ENCODE measurements around the gene ARRDC4. TPM values are rescaled to one million over a fixed set of nuclear protein-coding genes. Genes with fewer than 3 reads are reported as not detected.

ARRDC4 gene
- total RNA-seq, 1 experiment from 2014 or later = 2.1 TPM

GRCh38 chr15:98003518-98003917, 43.0 kb downstream of the ARRDC4 start:
- ChIA-PET CTCF (no interaction called here), POLR2A (ENCODE audit: low non-redundant PET) (no interaction called here)
- H3K4me1 ChIP-seq (ENCODE audit: insufficient read depth, low read length, poor library complexity, severe bottlenecking) = no peaks in the 10 kb centered on the region
- H3K27ac ChIP-seq (ENCODE audit: low read depth, low read length, poor library complexity, severe bottlenecking) = no peak overlapping the region
- DNase-seq (ENCODE audit: low spot score) = no peak
- no TSS peak for BruUV-seq (replicated peaks)
- no peaks in the 10 kb centered on the region for H3K9me3 ChIP-seq (ENCODE audit: low read depth, low read length, poor library complexity, severe bottlenecking)
- TF ChIP-seq EZH2 (IDR thresholded peaks at IDR 0.05; ENCODE audit: borderline replicate concordance, low read depth, low read length, poor library complexity, severe bottlenecking) = no peak
- TF ChIP-seq CTCF (conservative IDR thresholded peaks at IDR 0.05; ENCODE audit: low read depth, low read length) = no peak
- intact Hi-C loops (cut with micrococcal nuclease; ENCODE audit: unreplicated experiment) = no loop called here
- H3K36me3 ChIP-seq (ENCODE audit: insufficient read depth, low read length, poor library complexity, severe bottlenecking) = no peaks in the 10 kb centered on the region
- no peak overlapping the region for H3K4me3 ChIP-seq (ENCODE audit: low read depth, low read length, poor library complexity, severe bottlenecking)
- peaks cover 16% of the 10 kb centered on the region for H3K27me3 ChIP-seq (replicated peaks; ENCODE audit: insufficient read depth, low read depth, low read length, poor library complexity)

- Histone ChIP-seq H3K9me3 (ENCODE audit: low read depth, low read length, poor library complexity, severe bottlenecking) (no peaks in the 10 kb centered on the region), H3K4me3 (ENCODE audit: low read depth, low read length, poor library complexity, severe bottlenecking) (no peak overlapping the region), H3K27ac (ENCODE audit: low read depth, low read length, poor library complexity, severe bottlenecking) (no peak overlapping the region), H3K36me3 (ENCODE audit: insufficient read depth, low read length, poor library complexity, severe bottlenecking) (no peaks in the 10 kb centered on the region), H3K4me1 (ENCODE audit: insufficient read depth, low read length, poor library complexity, severe bottlenecking) (no peaks in the 10 kb centered on the region), H3K27me3 (replicated peaks; ENCODE audit: insufficient read depth, low read depth, low read length, poor library complexity) (peaks cover 19% of the 10 kb centered on the region)
- no TSS peak for BruUV-seq (replicated peaks)
- no peak for TF ChIP-seq EZH2 (IDR thresholded peaks at IDR 0.05; ENCODE audit: borderline replicate concordance, low read depth, low read length, poor library complexity, severe bottlenecking)
- intact Hi-C loops (cut with micrococcal nuclease; ENCODE audit: unreplicated experiment) = no loop called here
- ChIA-PET CTCF (no interaction called here), POLR2A (ENCODE audit: low non-redundant PET) (no interaction called here)
- no peak for DNase-seq (ENCODE audit: low spot score)
Observed at GRCh38 chr15:98003996-98004395, 43.5 kb downstream of the ARRDC4 start.

- Histone ChIP-seq H3K9me3 (ENCODE audit: low read depth, low read length, poor library complexity, severe bottlenecking) (no peaks in the 10 kb centered on the region), H3K4me3 (ENCODE audit: low read depth, low read length, poor library complexity, severe bottlenecking) (no peak overlapping the region), H3K36me3 (ENCODE audit: insufficient read depth, low read length, poor library complexity, severe bottlenecking) (no peaks in the 10 kb centered on the region), H3K27me3 (replicated peaks; ENCODE audit: insufficient read depth, low read depth, low read length, poor library complexity) (peaks cover 35% of the 10 kb centered on the region), H3K27ac (ENCODE audit: low read depth, low read length, poor library complexity, severe bottlenecking) (no peak overlapping the region), H3K4me1 (ENCODE audit: insufficient read depth, low read length, poor library complexity, severe bottlenecking) (no peaks in the 10 kb centered on the region)
- no peak for DNase-seq (ENCODE audit: low spot score)
- intact Hi-C loops (cut with micrococcal nuclease; ENCODE audit: unreplicated experiment) = no loop called here
- POLR2A ChIA-PET (ENCODE audit: low non-redundant PET) = no interaction called here
- TF ChIP-seq CTCF (conservative IDR thresholded peaks at IDR 0.05; ENCODE audit: low read depth, low read length) (no peak), EZH2 (IDR thresholded peaks at IDR 0.05; ENCODE audit: borderline replicate concordance, low read depth, low read length, poor library complexity, severe bottlenecking) (no peak)
- CTCF ChIA-PET = no interaction called here
- no TSS peak for BruUV-seq (replicated peaks)
Observed at GRCh38 chr15:98005659-98006058, 45.2 kb downstream of the ARRDC4 start.

DNA sequence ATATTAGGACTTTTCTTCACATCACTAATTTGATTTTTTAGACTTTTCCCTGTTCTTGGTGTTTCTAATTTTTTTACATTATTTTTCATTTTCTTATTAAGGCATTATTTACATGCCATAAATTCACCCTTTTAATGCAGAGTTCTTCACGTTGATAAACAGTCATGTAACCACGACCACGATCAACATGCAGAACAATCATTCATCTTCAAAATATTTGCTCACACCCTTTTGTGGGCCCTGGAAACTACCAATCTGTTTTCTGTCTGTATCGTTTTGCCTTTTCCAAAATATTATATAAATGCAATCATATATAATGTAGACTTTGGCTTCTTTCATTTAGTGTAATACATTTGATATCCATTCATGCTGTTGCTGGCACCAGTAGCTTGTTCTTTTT, 48.7 kb downstream of the ARRDC4 start:
- CTCF ChIA-PET = no interaction called here
- Histone ChIP-seq H3K4me3 (ENCODE audit: low read depth, low read length, poor library complexity, severe bottlenecking) (no peak overlapping the region), H3K27ac (ENCODE audit: low read depth, low read length, poor library complexity, severe bottlenecking) (no peak overlapping the region), H3K9me3 (ENCODE audit: low read depth, low read length, poor library complexity, severe bottlenecking) (no peaks in the 10 kb centered on the region), H3K27me3 (replicated peaks; ENCODE audit: insufficient read depth, low read depth, low read length, poor library complexity) (peaks cover 39% of the 10 kb centered on the region), H3K36me3 (ENCODE audit: insufficient read depth, low read length, poor library complexity, severe bottlenecking) (no peaks in the 10 kb centered on the region), H3K4me1 (ENCODE audit: insufficient read depth, low read length, poor library complexity, severe bottlenecking) (no peaks in the 10 kb centered on the region)
- POLR2A ChIA-PET (ENCODE audit: low non-redundant PET) = no interaction called here
- intact Hi-C loops (cut with micrococcal nuclease; ENCODE audit: unreplicated experiment) = no loop called here
- TF ChIP-seq EZH2 (IDR thresholded peaks at IDR 0.05; ENCODE audit: borderline replicate concordance, low read depth, low read length, poor library complexity, severe bottlenecking) = no peak
- TF ChIP-seq CTCF (conservative IDR thresholded peaks at IDR 0.05; ENCODE audit: low read depth, low read length) = no peak
- no TSS peak for BruUV-seq (replicated peaks)
- DNase-seq (ENCODE audit: low spot score) = no peak

All from A673 (cell line).